Right lung (tissue), 10 donors: ENCODE results near the gene TTC19. TPM values are rescaled to one million over a fixed set of nuclear protein-coding genes. Genes with fewer than 3 reads are reported as not detected.

Source experiments
- DNase-seq, 2 donors: peaks; one replicate each; pipeline ENCODE4 v3.0.0-alpha.2; 2013
- long read RNA-seq, 8 donors: transcript quantifications; one replicate each; lab custom pipeline, GENCODE V29; 2026
- polyA plus RNA-seq, 5 donors: library from polyadenylated mRNA; unstranded; fragments of 120-200 nt; gene quantifications; one replicate each; pipeline versions ENCODE4 v1.2.1 to v1.2.3, GENCODE V29; 2013; ENCODE audit warnings: inconsistent platforms in 1 of 5, low replicate concordance in 1 of 5; ENCODE audit not compliant: insufficient read length in 5 of 5, insufficient read depth in 1 of 5

TTC19 gene, protein sequence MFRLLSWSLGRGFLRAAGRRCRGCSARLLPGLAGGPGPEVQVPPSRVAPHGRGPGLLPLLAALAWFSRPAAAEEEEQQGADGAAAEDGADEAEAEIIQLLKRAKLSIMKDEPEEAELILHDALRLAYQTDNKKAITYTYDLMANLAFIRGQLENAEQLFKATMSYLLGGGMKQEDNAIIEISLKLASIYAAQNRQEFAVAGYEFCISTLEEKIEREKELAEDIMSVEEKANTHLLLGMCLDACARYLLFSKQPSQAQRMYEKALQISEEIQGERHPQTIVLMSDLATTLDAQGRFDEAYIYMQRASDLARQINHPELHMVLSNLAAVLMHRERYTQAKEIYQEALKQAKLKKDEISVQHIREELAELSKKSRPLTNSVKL
- polyA plus RNA-seq = 10 to 100 TPM; 54.1 to 65.6 (median 61.3) TPM
- long read RNA-seq, donor 1, transcript TTC19-201 (10 exons, 3,002 nt) = major isoform, 10 of 305 reads
- long read RNA-seq, donor 1, partial matches to known transcripts = 280 of 305 reads
- long read RNA-seq, donor 1, other reads (novel, unspliced or antisense) = 10 of 305 reads
- long read RNA-seq, donor 2, partial matches to known transcripts = 0 of 5 reads
- long read RNA-seq, donor 2, other reads (novel, unspliced or antisense) = 0 of 5 reads
- long read RNA-seq, donor 3, transcript TTC19-201 (10 exons, 3,002 nt) = major isoform, 13 of 29 reads
- long read RNA-seq, donor 3, partial matches to known transcripts = 14 of 29 reads
- long read RNA-seq, donor 3, other reads (novel, unspliced or antisense) = 0 of 29 reads
- long read RNA-seq, donor 4, transcript TTC19-201 (10 exons, 3,002 nt) = major isoform, 10 of 14 reads
- long read RNA-seq, donor 4, partial matches to known transcripts = 0 of 14 reads
- long read RNA-seq, donor 4, other reads (novel, unspliced or antisense) = 0 of 14 reads
- long read RNA-seq, donor 5, transcript TTC19-201 (10 exons, 3,002 nt) = major isoform, 10 of 12 reads
- long read RNA-seq, donor 5, partial matches to known transcripts = 0 of 12 reads
- long read RNA-seq, donor 5, other reads (novel, unspliced or antisense) = 0 of 12 reads
- long read RNA-seq, donor 6, transcript TTC19-201 (10 exons, 3,002 nt) = major isoform, 14 of 40 reads
- long read RNA-seq, donor 6, transcript TTC19-207 (3 exons, 3,075 nt) = minor isoform, 5 of 40 reads
- long read RNA-seq, donor 6, partial matches to known transcripts = 16 of 40 reads
- long read RNA-seq, donor 6, other reads (novel, unspliced or antisense) = 0 of 40 reads
- long read RNA-seq, donor 7, transcript TTC19-201 (10 exons, 3,002 nt) = major isoform, 8 of 30 reads
- long read RNA-seq, donor 7, partial matches to known transcripts = 16 of 30 reads
- long read RNA-seq, donor 7, other reads (novel, unspliced or antisense) = 0 of 30 reads
- long read RNA-seq, donor 8, partial matches to known transcripts = 46 of 59 reads
- long read RNA-seq, donor 8, other reads (novel, unspliced or antisense) = 8 of 59 reads

DNA sequence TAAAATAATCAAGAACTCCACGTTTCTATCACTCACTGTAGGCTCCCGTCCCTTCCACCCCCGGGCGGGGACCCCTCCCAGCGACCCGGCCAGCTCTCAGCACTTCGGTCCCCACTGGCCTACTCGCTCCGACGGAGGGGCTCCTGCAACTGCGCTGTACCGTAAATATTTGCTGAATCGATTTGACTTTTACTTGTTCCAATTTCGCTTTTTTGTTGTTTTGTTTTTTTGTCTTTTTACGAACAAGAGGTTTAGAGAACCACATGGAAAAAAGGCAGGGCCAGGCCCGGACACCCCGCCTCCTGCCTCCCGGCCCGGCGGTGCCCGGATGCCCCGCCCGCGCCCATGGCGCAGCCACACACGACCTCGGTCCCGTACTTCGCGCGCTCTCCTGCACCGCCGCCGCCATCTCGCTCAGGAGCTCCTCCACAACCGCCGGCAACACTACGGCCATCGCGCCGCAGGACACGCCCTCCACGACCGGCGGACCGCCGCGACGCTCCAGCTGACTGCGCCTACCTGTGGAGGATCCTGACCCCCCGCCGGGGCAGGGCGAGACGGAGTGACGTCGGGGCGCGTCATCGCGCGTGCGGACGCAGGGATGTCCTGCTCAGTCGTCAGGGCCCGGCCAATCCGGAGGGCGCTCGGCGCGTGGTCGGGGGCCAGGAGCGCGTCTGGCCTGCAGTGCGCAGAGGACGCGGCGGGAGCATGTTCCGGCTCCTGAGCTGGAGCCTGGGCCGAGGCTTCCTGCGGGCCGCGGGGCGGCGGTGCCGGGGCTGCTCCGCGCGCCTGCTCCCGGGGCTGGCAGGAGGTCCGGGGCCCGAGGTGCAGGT lies at the start of gene TTC19, which contains the start of gene ZSWIM7:
Gene TTC19, plus strand, starts transcription at position 684 of the 833 bp plus-strand sequence. Its CDS starts 25 bp downstream, at position 709.
Gene ZSWIM7, minus strand, starts transcription at position 564 of the 833 bp plus-strand sequence. Its CDS starts 110 bp downstream, at position 454.
- peak; percentile 96 to 98 for DNase-seq

DNA sequence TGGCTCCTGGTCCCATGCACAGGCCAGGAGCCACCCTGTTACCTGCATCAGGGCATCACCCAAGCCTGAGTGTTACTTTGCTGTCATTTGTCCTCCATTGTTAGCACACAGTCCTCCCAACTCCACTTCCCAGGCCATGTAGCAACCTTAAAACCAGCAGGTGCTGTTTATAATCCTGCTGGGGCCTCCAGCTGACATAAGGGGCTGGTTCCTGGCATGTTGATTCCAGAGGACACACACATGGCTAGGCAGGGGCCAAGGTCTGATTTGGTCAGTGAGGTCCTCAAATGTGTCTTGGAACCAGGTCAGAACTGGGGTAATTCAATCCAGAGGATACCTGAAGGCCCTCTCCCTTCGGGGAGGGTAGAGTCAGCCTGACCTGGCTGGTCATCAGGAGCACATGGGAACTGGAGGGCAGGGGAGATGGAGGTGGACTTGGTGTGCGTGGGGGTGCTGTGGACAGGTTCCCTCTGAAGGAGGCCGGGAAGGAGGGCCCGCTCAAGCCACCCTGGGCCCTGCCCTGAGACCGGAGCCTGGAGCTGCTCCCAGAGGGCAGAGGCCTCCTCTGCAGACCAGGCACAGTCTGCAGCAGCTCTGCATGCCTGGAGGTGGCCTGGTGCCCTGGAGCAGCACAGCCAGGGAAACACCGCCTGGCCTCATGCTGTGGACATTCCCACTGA lies 48.1 kb upstream of the TTC19 start:
- no peak for DNase-seq

DNA sequence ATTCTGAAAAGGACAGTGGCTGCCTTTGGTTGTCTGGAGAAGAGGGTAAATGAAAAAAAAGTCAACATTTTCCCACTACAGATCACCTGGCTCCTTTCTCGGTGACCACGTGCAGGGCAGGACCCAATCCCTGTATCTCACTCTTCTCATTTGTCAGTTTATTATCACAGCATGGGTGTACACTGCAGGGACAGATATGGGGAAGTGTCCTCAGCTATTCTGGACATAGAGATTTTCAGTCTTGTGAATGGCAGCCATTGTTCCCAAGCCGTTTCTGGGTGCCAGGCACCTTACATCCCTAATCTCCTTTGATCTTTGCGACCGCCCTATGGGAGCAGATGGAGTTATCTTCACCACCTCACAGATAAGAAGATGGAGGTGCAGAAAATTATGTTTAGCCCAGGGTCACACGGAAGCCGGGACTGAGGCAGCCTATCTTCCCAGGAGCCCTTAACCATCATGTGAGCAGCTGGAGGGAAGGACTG lies 47.5 kb upstream of the TTC19 start:
- no peak for DNase-seq

DNA sequence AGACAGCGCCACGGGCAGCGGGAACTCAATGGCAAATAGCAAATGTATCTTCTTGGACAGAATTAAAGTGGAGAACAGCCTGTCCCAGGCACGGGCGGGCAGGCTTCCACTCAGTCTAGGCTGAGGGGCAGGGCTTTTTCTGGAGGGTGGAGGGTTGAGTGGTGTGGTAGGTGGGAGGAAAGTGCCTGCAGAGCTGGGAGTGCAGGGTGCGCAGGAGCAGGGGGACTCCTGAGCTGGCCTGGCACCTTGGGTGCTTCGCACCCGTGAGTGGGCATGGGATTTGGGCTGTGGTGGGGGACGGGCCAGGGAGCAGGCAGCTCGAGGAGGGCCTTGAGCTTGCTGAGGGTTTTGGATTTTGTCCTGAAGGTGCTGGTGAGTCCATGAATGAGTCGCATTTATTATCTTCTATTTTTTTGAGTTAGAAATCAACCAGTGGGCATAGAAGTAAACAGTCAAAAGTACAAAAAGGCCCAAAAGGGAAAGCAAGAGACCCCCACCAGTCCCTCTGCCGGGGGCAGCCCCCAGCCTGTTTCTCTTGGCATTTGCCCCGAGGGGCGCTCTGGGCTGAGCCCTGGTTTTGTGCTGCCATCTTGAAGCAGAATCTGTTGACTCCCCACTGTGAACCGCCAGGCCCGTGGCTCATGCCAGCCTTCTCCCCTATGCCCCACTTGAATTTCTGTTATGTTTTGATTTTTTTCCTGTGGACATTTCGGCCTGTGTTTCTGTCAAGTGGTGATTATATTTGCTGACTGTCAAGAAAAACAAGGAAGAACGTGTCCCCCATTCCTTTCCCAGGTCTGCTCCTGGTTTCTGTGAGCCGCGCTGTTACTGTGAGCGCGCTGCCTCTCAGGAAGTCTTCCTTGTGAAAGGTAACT lies 46.5 kb upstream of the TTC19 start:
- DNase-seq = no peak

DNA sequence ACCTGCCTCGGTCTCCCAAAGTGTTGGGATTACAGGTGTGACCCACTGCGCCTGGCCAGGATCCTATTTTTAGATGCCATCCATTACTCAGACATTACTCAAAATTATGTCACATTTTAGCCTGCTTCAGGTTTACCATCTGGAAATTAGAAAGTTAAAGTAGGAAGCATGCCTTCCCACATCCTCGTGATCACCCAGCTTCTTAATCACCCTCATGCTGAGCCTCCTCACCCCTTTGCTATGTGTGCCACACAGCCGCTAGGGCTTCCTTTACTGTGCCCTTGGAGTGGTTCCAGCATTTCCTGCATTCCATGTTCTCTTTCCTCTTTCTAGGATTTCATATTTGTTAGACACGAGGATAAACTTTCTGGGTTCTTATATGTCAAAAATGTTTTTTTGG lies 45.4 kb upstream of the TTC19 start:
- no peak for DNase-seq

DNA sequence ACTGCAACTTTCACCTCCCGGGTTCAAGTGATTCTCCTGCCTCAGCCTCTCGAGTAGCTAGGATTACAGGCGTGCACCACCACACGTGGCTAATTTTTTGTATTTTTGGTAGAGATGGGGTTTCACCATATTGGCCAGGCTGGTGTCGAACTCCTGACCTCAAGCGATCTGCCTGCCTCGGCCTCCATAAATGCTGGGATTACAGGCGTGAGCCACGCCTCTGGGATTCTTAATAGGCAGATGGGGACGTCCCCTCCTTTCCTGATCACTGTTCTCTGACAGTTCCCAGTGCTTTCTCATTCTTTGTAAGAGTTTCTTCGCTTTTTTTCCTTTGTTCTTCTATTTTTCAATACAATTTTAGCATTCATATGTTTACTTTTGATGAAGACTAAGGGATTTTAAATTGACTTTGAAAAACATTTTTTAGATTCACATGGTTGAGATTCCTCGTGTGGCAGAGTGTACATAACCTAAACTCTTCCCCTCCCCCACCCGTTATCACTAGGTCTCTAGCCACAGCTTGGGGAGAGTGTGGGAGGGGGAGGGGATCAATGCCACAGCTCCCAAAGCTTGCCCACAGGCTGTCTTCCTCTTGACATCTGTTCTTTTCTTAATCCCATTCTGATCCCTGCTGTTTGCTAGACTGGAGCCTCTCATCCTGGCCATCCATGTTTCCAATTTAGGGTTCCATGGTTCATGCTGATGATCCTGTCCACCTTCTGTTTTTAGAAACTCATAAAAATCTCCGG lies 43.7 kb upstream of the TTC19 start:
- DNase-seq = no peak

DNA sequence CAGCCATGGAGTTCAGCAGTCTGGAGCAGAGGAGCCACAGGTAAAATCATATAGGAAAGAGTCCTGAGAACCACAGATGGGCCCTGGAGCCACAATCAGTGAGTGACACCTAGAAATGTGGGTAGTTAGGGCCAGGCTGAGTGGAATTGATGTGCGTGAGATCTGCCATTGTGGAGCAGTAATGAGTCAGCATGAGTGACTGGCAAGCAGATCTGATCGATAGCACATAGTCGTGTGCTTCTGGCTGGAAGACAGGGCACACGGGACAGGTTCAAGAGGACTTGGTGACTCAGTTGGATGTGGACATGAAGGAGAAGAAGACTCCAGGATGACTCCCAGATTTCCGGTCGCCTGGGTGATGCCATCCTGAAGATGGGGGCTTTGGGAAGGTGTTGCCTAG lies 42.4 kb upstream of the TTC19 start:
- DNase-seq = no peak

DNA sequence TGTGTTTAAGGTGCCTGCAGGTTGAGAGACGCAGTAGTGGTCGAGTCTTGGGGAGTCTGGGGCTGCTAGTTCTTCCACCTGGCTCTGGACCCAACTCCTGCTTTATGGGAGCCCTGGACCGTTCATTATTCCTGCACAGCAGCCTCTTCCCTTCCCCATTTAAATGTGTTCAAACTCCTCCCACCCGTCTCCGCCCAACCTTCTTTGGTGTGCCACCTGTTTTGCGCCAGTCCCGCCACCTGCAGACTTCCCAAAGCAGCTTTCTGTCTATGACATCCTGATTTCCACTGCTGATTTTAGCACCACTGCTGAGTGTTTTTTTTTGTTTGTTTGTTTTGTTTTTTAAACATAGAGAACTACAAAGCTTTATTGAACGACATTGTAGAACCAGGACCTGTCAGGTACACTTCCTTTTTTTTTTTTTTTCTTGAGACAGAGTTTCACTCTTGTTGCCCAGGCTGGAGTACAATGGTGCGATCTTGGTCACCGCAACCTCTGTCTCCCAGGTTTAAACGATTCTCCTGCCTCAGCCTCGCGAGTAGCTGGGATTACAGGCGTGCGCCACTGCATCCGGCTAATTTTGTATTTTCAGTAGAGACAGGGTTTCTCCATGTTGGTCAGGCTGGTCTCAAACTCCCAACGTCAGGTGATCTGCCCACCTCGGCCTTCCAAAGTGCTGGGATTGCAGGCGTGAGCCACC lies 41.9 kb upstream of the TTC19 start:
- DNase-seq = no peak

DNA sequence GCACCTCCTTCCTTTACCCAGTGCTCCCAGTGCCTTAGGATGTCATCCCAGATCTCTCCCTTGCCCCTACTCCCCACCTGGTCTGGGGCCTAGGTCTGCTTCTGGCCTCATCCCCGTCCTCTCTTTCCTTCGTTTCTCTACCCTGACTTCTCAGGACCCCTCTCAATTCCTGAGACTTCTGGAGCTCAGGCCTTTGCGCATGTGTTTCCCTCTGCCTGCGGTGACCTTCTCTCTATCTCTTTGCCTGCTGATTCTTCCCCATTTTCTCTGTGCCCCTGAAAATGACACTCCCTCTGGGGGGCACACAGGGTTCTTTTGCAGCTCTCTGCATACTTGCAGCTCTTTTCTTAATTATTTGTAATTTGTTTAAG lies 41.2 kb upstream of the TTC19 start:
- DNase-seq = no peak

DNA sequence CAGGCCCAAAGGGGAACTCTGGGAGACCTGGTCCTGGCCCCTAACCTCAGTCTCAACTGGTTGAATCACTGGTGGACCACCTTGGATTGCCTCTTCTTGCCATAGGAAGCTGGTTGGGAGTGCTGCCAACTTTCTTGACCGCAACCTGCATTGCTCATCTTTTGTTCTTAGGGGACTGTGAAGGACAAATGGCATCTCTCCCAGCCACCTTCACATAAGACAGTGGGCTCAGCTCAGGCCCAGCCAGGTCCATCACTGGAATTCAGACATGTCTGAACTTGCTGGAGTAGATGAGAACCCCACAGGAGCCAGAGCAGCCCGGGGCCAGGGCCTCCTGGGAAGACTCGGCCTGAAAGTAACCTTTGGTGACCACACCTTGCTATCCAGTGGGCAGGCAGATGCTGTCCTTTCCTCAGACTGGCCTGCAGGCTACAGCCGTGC lies 35.9 kb upstream of the TTC19 start:
- DNase-seq = no peak

DNA sequence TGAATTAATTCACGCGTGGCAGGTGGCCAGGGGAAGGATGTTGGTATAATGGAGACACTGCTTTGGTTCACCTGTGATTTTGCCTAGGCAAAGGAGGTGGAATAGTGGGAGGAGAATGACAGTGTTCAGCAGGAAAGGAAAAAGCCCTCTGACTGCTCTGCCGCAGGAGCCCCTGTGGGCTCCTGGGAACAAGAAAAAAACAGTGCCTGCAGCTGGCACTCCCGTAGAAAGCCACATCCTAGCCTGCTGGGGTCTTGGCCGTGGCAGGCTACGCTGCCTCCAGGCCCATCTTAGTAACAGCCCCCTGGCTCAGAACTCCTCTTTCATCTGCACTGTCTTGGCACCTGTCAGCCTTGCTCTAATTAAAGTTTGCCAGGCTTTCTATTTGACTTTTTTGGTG lies 34.1 kb upstream of the TTC19 start:
- no peak for DNase-seq

DNA sequence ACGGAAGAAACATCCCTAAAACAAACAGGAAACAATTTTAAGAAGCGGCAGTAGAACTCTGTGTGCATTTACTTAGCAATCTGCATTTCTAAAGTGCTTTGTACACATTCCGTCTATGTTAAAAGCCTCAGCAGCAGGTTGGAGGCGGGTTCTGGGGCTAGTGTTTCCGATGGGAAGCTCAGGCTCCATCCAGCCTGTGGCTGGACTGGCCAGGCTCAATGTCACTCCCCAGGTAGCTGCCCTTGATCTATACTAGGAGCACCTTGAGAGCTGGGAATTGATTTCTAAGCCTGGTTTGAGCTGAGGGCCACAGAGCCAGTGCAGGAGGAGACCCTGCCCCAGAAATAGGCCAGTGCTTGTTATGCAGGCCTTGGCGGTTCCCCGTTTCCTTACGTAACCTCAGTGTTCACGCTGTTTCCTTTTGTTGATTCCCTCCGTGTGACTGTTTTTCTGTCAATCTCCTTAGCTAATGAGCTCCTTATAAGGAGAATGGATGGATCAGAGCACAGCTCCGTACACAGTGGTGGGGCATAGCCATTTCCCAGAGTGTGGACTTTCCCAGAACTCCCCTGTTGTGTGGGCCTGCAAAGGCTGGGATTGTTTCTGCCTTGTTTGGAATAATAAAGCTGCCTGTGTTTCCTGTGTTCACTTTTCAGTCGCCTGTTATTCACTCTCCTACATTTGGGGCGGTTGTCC lies 33.3 kb upstream of the TTC19 start:
- DNase-seq = peak; percentile 48 to 49

DNA sequence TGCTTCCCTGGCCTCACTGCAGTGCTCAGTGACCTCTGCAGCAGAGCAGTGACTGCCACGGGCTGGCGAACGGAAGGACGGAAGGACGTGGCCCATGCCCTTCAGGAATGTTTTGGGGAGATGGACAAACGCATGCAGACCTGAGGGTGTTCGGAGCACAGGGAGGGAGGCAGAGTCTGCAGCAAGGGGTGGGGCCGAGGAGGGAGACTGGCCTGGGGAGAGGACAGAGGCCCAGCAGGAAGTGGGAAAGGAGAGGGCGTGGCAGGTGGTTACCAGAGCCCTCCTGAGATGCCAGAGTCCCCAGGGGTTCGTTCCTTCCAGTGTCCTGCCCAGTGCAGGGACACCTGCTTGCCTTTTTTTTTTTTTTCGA lies 32.8 kb upstream of the TTC19 start:
- DNase-seq = no peak

DNA sequence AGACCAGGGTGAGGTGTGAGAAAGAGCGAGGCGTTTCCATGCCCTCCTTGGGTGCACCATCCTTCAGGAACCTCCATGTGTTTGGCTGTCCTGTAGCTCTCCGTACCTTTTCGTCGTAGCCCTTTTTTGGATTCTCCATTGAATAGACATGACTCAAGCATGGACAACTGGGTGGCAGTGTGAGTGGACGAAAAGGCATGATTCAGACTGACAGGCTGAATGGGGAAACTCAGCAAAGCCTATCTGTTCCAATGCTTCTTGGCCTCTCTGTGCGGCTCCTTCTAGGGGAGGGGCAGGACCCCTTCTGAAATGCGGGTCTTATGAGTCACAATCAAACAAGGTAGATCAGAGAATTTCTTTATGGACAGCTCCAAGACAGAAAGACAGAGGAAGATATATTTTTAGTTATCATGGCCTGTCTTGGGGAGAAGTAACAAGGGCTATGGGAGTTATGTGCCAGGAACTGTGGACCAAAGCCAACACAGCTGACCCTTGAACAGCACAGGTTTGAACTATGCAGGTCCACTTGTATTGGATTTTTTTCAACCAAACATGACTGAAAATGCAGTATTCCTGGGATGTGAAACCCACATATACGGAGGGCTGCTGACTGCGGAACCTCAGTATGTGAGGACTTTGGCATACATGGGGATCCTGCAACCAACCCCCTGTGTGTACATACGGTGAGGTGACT lies 31.8 kb upstream of the TTC19 start:
- DNase-seq = no peak

DNA sequence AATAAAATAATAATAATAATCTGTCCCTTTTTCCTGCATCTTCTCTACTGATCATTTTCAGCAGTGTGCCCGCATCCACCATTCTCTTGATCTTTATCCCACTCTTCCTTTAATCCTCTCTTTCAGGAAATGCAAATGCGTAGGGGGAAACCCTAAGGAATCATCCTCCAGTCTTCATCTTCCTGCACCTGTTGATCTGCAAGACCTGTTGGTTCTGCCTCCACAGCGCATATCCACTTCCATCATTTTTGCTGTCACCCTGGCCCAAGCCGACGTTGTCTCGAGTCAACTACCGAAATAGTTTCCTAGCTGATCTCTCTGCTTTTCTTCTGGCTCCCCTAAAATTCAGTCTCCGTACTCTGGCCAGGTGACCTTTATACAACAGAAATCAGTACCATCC lies 30.2 kb upstream of the TTC19 start:
- no peak for DNase-seq

DNA sequence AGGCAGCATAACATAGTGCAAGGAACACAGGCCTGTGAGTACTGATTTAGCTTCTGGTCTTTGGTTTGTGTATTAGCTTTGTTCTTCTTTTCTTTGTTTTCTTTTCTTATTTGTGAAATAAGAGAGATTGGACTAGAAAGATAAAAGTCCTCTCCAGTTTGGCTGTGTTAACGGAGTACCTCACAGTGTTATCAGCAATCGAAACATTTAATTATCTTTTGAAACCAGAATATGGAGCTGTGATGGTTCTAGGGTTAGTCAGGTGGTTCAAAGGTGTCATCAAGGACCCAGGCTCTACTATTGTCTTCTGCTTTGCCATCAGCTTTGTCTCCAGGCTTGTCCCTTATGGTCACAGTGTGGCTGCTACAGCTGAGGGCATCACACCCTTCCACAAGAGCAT lies 29.1 kb upstream of the TTC19 start:
- DNase-seq = no peak
